HepG2 (cell line): Measurements from ENCODE around the gene EML2. TPM values are rescaled to one million over a fixed set of nuclear protein-coding genes. Genes with fewer than 3 reads are reported as not detected.
A peak's percentile ranks its signal among the peaks of the same experiment; 100 is the strongest.

Experiments used
- AKAP8 ChIP-seq: sonication (generic); formaldehyde crosslinking; IDR thresholded peaks from 2 replicates; pipeline ENCODE4 v1.5.1; 2020; ENCODE audit warnings: mild to moderate bottlenecking, missing genetic modification reagents
- FOSL2 ChIP-seq: sonication (generic); formaldehyde crosslinking; IDR thresholded peaks from 2 replicates; pipeline ENCODE4 v1.4.0; 2020; ENCODE audit warnings: missing genetic modification reagents
- GATA4 ChIP-seq: sonication (generic); IDR thresholded peaks from 2 replicates; pipeline ENCODE4 v1.6.1; 2016; ENCODE audit warnings: antibody characterized with exemption, low read depth, borderline replicate concordance
- HDAC2 ChIP-seq: sonication (generic); formaldehyde crosslinking; IDR thresholded peaks from 2 replicates; pipeline ENCODE4 v1.4.0; 2020; ENCODE audit warnings: missing genetic modification reagents
- HNRNPLL ChIP-seq: fragments of 200-400 bp; formaldehyde crosslinking; IDR thresholded peaks from 2 replicates; pipeline ENCODE4 v1.6.1; 2017; ENCODE audit warnings: mild to moderate bottlenecking, low read depth, low read length; ENCODE audit not compliant: poor library complexity, severe bottlenecking
- JARID2 ChIP-seq: sonication (generic); formaldehyde crosslinking; IDR thresholded peaks from 2 replicates; pipeline ENCODE4 v1.8.1; 2023; ENCODE audit warnings: missing genetic modification reagents, inconsistent platforms; ENCODE audit not compliant: insufficient replicate concordance
- KDM5B ChIP-seq: sonication (generic); formaldehyde crosslinking; IDR thresholded peaks from 2 replicates; pipeline ENCODE4 v1.4.0; 2020; ENCODE audit warnings: missing genetic modification reagents, mild to moderate bottlenecking, borderline replicate concordance
- MTA1 ChIP-seq: sonication (generic); formaldehyde crosslinking; IDR thresholded peaks from 2 replicates; pipeline ENCODE4 v1.4.0; 2020; ENCODE audit warnings: missing genetic modification reagents, mild to moderate bottlenecking, borderline replicate concordance
- SP4 ChIP-seq: sonication (generic); formaldehyde crosslinking; IDR thresholded peaks from 2 replicates; pipeline ENCODE4 v1.8.1; 2023; ENCODE audit warnings: mild to moderate bottlenecking, missing genetic modification reagents
- TBP ChIP-seq: sonication (generic); formaldehyde crosslinking; IDR thresholded peaks from 2 replicates; pipeline ENCODE4 v1.5.0; 2020; ENCODE audit warnings: missing genetic modification reagents
- TSC22D2 ChIP-seq: sonication (generic); formaldehyde crosslinking; IDR thresholded peaks from 2 replicates; pipeline ENCODE4 v1.5.1; 2020; ENCODE audit warnings: missing genetic modification reagents, mild to moderate bottlenecking, borderline replicate concordance
- ZNF331 ChIP-seq: sonication (generic); formaldehyde crosslinking; IDR thresholded peaks from 2 replicates; pipeline ENCODE4 v1.4.0; 2020; ENCODE audit warnings: missing genetic modification reagents
- ZNF556 ChIP-seq: sonication (generic); formaldehyde crosslinking; IDR thresholded peaks from 2 replicates; pipeline ENCODE4 v1.4.0; 2020; ENCODE audit warnings: mild to moderate bottlenecking, missing genetic modification reagents, borderline replicate concordance
- polyA plus RNA-seq, 8 experiments: library from polyadenylated mRNA; depleted of rRNA in 3 of 8; stranded (reverse) in 7 of 8; unstranded in 1 of 8; fragments of >200 nt; fragmentation: Illumina TruSeq in 4 of 8; extraction: Trizol in 4 of 8; gene quantifications; 2 replicates each; pipeline versions ENCODE4 v1.2.1 to v1.2.3, GENCODE V29; 2011 to 2016; ENCODE audit warnings: low read depth in 4 of 8, missing spikeins in 1 of 8, mixed read lengths in 1 of 8; ENCODE audit not compliant: insufficient read depth in 1 of 8
- total RNA-seq, 5 experiments: library from RNA; depleted of rRNA; stranded (reverse); fragments of >200 nt; fragmentation: Illumina TruSeq; extraction: Trizol; gene quantifications; 2 replicates each; pipeline ENCODE4 v1.2.3, GENCODE V29; 2016; ENCODE audit warnings: low read depth in 1 of 5
- TF ChIP-seq, protein P1 (sequence below): sonication (generic); formaldehyde crosslinking; IDR thresholded peaks from 2 replicates; pipeline ENCODE4 v1.5.1; 2020; ENCODE audit warnings: missing genetic modification reagents, mild to moderate bottlenecking, borderline replicate concordance
- TF ChIP-seq, protein P2 (sequence below): sonication (generic); formaldehyde crosslinking; IDR thresholded peaks from 2 replicates; pipeline ENCODE4 v1.5.1; 2020; ENCODE audit warnings: mild to moderate bottlenecking, missing genetic modification reagents
- TF ChIP-seq, protein P3 (sequence below): sonication (generic); formaldehyde crosslinking; IDR thresholded peaks from 2 replicates; pipeline ENCODE4 v1.8.0; 2022; ENCODE audit warnings: mild to moderate bottlenecking, missing genetic modification reagents
- TF ChIP-seq, protein P4 (sequence below): sonication (generic); formaldehyde crosslinking; IDR thresholded peaks from 2 replicates; pipeline ENCODE4 v1.5.1; 2020; ENCODE audit warnings: mild to moderate bottlenecking, missing genetic modification reagents, moderate library complexity

Gene EML2
- total and polyA plus RNA-seq, 2 of the 13 experiments (the other 11 are each of a cell fraction or from before 2014, with no cell fraction given): 7.3 to 12.9 TPM

DNA sequence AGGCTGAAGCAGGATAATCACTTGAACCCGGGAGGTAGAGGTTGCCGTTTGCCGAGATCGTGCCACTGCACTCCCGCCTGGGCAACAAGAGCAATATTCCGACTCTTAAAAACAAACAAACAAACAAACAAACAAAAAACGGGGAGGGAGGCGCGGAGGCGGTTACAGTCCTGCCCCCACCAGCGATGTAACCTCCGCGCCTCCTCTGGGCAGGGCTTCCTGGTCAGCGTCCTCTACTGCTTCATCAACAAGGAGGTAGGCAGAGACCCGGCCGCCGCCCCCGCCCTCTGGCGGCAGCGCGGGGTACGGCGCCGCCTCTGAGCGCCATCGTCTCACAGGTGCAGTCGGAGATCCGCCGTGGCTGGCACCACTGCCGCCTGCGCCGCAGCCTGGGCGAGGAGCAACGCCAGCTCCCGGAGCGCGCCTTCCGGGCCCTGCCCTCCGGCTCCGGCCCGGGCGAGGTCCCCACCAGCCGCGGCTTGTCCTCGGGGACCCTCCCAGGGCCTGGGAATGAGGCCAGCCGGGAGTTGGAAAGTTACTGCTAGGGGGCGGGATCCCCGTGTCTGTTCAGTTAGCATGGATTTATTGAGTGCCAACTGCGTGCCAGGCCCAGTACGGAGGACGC, 42.3 kb upstream of the EML2 start (continued):
- TF ChIP-seq, protein P1, sequence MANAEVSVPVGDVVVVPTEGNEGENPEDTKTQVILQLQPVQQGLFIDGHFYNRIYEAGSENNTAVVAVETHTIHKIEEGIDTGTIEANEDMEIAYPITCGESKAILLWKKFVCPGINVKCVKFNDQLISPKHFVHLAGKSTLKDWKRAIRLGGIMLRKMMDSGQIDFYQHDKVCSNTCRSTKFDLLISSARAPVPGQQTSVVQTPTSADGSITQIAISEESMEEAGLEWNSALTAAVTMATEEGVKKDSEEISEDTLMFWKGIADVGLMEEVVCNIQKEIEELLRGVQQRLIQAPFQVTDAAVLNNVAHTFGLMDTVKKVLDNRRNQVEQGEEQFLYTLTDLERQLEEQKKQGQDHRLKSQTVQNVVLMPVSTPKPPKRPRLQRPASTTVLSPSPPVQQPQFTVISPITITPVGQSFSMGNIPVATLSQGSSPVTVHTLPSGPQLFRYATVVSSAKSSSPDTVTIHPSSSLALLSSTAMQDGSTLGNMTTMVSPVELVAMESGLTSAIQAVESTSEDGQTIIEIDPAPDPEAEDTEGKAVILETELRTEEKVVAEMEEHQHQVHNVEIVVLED: no peak
- TF ChIP-seq TSC22D2 (CRISPR knock-in tag): 0 out of 2 replicates have a peak, but pooled peaks have one; percentile 31
- 0 out of 2 replicates have a peak, but pooled peaks have one; percentile 8 for TF ChIP-seq FOSL2 (CRISPR knock-in tag)
- TF ChIP-seq GATA4: no peak
- peak; percentile 29; the same call in 1 of the 2 replicates for TF ChIP-seq HDAC2
- TF ChIP-seq, protein P2, sequence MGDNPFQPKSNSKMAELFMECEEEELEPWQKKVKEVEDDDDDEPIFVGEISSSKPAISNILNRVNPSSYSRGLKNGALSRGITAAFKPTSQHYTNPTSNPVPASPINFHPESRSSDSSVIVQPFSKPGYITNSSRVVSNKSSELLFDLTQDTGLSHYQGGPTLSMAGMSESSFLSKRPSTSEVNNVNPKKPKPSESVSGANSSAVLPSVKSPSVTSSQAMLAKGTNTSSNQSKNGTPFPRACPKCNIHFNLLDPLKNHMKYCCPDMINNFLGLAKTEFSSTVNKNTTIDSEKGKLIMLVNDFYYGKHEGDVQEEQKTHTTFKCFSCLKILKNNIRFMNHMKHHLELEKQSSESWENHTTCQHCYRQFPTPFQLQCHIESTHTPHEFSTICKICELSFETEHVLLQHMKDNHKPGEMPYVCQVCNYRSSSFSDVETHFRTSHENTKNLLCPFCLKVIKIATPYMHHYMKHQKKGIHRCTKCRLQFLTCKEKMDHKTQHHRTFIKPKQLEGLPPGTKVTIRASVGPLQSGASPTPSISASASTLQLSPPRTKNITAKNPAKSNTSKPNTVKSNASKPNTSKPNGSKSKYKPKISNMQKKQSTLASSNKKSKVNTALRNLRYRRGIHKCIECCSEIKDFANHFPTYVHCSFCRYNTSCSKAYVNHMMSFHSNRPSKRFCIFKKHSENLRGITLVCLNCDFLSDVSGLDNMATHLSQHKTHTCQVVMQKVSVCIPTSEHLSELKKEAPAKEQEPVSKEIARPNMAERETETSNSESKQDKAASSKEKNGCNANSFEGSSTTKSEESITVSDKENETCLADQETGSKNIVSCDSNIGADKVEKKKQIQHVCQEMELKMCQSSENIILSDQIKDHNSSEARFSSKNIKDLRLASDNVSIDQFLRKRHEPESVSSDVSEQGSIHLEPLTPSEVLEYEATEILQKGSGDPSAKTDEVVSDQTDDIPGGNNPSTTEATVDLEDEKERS: no peak
- no peak for TF ChIP-seq ZNF556 (CRISPR knock-in tag)
- TF ChIP-seq HNRNPLL: peak; percentile 64
- TF ChIP-seq, protein P3, sequence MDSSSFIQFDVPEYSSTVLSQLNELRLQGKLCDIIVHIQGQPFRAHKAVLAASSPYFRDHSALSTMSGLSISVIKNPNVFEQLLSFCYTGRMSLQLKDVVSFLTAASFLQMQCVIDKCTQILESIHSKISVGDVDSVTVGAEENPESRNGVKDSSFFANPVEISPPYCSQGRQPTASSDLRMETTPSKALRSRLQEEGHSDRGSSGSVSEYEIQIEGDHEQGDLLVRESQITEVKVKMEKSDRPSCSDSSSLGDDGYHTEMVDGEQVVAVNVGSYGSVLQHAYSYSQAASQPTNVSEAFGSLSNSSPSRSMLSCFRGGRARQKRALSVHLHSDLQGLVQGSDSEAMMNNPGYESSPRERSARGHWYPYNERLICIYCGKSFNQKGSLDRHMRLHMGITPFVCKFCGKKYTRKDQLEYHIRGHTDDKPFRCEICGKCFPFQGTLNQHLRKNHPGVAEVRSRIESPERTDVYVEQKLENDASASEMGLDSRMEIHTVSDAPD (CRISPR knock-in tag): no peak
- no peak; the same call in 1 of the 2 replicates for TF ChIP-seq ZNF331 (CRISPR knock-in tag)
- peak; percentile 82; the same call in 1 of the 2 replicates for TF ChIP-seq AKAP8 (CRISPR knock-in tag)
- no peak for TF ChIP-seq SP4
- TF ChIP-seq KDM5B (CRISPR knock-in tag): peak; percentile 76; the same call in 1 of the 2 replicates
- no peak for TF ChIP-seq TBP (CRISPR knock-in tag)
- TF ChIP-seq, protein P4, sequence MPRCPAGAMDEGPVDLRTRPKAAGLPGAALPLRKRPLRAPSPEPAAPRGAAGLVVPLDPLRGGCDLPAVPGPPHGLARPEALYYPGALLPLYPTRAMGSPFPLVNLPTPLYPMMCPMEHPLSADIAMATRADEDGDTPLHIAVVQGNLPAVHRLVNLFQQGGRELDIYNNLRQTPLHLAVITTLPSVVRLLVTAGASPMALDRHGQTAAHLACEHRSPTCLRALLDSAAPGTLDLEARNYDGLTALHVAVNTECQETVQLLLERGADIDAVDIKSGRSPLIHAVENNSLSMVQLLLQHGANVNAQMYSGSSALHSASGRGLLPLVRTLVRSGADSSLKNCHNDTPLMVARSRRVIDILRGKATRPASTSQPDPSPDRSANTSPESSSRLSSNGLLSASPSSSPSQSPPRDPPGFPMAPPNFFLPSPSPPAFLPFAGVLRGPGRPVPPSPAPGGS (CRISPR knock-in tag): no peak
- TF ChIP-seq MTA1 (CRISPR knock-in tag): no peak
- TF ChIP-seq JARID2 (CRISPR knock-in tag): peak; percentile 19
